Activated T-cell treated with anti-CD3 and anti-CD28 coated beads for 4 hours (primary cell): ENCODE data around the gene MUC16.

Experiments
- DNase-seq: peaks from one replicate; pipeline ENCODE4 v3.0.0-alpha.2; 2020

The MUC16 gene

GRCh38 chr19:9000933-9001332 lies 9.3 kb downstream of the MUC16 start:
- DNase-seq: no peak

GRCh38 chr19:8988204-8988603 lies 22.0 kb downstream of the MUC16 start:
- DNase-seq: peak; percentile 21

DNA sequence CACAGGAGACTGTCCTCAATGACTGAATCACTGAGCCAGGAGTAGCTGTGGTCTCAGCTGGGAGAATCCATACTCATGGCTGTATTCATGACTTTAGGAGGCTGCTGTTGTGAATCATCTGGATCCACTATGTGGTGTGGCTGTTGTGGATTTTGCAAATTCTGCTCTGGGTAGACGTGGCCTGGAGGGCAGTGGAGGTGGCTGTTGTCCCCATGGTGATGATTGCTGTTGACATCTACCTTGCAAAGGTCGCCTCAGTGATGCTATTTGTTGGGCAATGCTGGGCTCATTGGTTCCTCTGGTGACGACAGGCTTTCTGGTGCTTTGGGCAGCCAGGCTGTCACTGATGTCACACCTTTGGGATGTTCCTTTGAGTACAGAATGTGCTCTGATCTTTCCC lies 23.9 kb downstream of the MUC16 start:
- no peak for DNase-seq

DNA sequence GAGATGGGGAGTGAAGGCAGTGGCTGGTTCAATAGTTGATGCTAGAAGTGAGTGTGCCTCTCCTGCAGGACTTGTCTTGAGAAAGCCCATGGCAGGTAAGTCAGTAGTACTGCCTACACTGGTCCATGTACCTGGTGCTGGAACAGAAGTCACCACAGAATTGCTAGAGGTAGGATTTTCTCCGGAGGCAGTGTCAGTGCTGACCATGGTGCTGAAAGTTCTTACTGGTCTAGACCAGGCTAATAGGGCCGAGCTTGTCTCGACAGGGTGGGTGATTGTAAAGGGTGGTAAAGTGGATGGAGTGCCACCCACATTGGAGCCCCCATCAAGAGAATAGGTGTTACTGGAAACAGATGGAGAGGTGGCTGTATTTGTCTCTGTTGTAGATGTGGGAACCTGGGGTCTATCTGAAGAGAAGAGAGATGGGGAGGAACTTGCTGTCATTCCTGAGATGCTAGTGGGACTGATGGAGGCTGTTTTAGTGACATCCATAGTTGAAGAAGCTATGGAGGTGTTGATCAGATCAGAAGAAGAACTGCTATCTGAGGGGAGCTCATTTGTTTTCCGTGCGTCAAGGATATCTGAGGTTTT lies 36.6 kb downstream of the MUC16 start:
- DNase-seq: no peak

GRCh38 chr19:8965887-8966286 lies 44.3 kb downstream of the MUC16 start:
- no peak for DNase-seq
